ENCODE results near the gene TCF3.

DNA sequence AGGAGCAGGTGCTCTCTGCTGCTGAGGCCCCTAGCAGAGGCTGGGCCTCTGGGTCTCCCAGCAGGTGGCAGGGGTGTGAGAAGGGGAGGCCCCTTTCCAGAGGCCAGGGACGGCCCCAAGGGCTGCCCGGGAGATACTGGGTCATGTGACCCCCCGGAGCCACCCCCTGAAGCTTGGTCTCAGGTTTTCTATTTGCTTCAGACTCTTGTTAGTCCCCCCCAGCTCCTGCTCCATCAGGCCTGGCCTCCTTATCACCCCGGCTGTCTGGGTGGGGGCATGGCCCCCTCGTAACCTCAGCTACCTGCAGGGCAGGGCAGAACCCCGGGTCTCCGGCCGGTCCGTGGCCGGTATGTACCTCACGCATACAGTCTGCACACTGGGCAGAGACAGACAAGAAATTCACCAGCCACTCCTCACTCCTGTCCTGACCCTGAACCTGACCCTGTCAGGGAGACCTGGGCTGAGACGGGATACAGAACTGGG, 13.2 kb upstream of the TCF3 start:
- TF ChIP-seq, protein P1, sequence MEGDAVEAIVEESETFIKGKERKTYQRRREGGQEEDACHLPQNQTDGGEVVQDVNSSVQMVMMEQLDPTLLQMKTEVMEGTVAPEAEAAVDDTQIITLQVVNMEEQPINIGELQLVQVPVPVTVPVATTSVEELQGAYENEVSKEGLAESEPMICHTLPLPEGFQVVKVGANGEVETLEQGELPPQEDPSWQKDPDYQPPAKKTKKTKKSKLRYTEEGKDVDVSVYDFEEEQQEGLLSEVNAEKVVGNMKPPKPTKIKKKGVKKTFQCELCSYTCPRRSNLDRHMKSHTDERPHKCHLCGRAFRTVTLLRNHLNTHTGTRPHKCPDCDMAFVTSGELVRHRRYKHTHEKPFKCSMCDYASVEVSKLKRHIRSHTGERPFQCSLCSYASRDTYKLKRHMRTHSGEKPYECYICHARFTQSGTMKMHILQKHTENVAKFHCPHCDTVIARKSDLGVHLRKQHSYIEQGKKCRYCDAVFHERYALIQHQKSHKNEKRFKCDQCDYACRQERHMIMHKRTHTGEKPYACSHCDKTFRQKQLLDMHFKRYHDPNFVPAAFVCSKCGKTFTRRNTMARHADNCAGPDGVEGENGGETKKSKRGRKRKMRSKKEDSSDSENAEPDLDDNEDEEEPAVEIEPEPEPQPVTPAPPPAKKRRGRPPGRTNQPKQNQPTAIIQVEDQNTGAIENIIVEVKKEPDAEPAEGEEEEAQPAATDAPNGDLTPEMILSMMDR (IDR thresholded peaks at IDR 0.05), result no peak
- no peak for TF ChIP-seq POLR2A (IDR thresholded peaks at IDR 0.05)
